Uterus (tissue), 4 donors: ENCODE measurements around the gene TXNL4A. TPM values are rescaled to one million over a fixed set of nuclear protein-coding genes. Genes with fewer than 3 reads are reported as not detected.

Source experiments
- DNase-seq, 2 donors: peaks; one replicate each; pipeline ENCODE4 v3.0.0-alpha.2; 2019 to 2020
- H3K27ac ChIP-seq, 2 donors: fragments of 200-600 bp; sonication (generic); 1 replicate in 1 of 2; 2 replicates in 1 of 2; pipeline ENCODE4 v1.5.1; 2016 to 2018
- H3K27me3 ChIP-seq, 2 donors: fragments of 200-600 bp; sonication (generic); one replicate each; pipeline ENCODE4 v1.5.1; 2018 to 2019; ENCODE audit warnings: control low read depth in 1 of 2
- H3K36me3 ChIP-seq, 2 donors: fragments of 200-600 bp; sonication (generic); one replicate each; pipeline ENCODE4 v1.5.1; 2019; ENCODE audit warnings: control low read depth in 1 of 2
- H3K4me1 ChIP-seq, 2 donors: fragments of 200-600 bp; sonication (generic); one replicate each; pipeline ENCODE4 v1.5.1; 2018 to 2019; ENCODE audit warnings: control low read depth in 1 of 2
- H3K4me3 ChIP-seq, 2 donors: fragments of 200-600 bp; sonication (generic); 1 replicate in 1 of 2; 2 replicates in 1 of 2; pipeline ENCODE4 v1.5.1; 2018 to 2019; ENCODE audit warnings: mild to moderate bottlenecking in 1 of 2
- H3K9me3 ChIP-seq, 2 donors: fragments of 200-600 bp; sonication (generic); one replicate each; pipeline ENCODE4 v1.5.1; 2019; ENCODE audit warnings: control low read depth in 1 of 2
- CTCF ChIP-seq, 4 experiments: fragments of 200-600 bp in 2 of 4; fragments of 450-650 bp in 2 of 4; sonication (generic) in 2 of 4; IDR thresholded peaks; one replicate each; pipeline ENCODE4 v1.5.1; 2016 to 2019; ENCODE audit warnings: antibody characterized with exemption in 4 of 4, mild to moderate bottlenecking in 2 of 4, moderate library complexity in 1 of 4
- POLR2A ChIP-seq, 2 donors: fragments of 450-650 bp; IDR thresholded peaks; one replicate each; pipeline ENCODE4 v1.6.1; 2016; ENCODE audit warnings: antibody characterized with exemption in 2 of 2, mild to moderate bottlenecking in 1 of 2, moderate library complexity in 1 of 2
- intact Hi-C: fragments of 100-400 bp; cut with DNase I; formaldehyde crosslinking; loops from one replicate; pipeline ENCODE4 v1.15.1; 2023; ENCODE audit warnings: low total_unique reads
- total RNA-seq, 4 donors: library from RNA; depleted of rRNA in 3 of 4; stranded (reverse); fragments of >200 nt in 3 of 4; gene quantifications; one replicate each; pipeline versions ENCODE4 v1.1.0 to v1.2.4, GENCODE V29; 2014 to 2023
- donor health status: DM: yes; HTN: yes; CAD: no.

TXNL4A gene
- total RNA-seq, 4 donors from 2014 or later, result 7.4 to 80.7 (median 34.4) TPM

- H3K27ac ChIP-seq, result no peak overlapping the region
- no peaks in the 10 kb centered on the region for H3K27me3 ChIP-seq
- H3K4me3 ChIP-seq, result no peak overlapping the region
- peaks cover 0 to 11% of the 10 kb centered on the region in 2 donors for H3K9me3 ChIP-seq
- intact Hi-C loops, result no loop called here
- TF ChIP-seq POLR2A (IDR thresholded peaks at IDR 0.05) (no peak), CTCF (IDR thresholded peaks at IDR 0.05) (no peak)
- peak; percentile 27 to 63 for DNase-seq
- H3K36me3 ChIP-seq, result no peaks in the 10 kb centered on the region
- H3K4me1 ChIP-seq, result peaks cover 0 to 8% of the 10 kb centered on the region in 2 donors
Observed at GRCh38 chr18:79924814-79925731, 63.3 kb downstream of the TXNL4A start.

DNA sequence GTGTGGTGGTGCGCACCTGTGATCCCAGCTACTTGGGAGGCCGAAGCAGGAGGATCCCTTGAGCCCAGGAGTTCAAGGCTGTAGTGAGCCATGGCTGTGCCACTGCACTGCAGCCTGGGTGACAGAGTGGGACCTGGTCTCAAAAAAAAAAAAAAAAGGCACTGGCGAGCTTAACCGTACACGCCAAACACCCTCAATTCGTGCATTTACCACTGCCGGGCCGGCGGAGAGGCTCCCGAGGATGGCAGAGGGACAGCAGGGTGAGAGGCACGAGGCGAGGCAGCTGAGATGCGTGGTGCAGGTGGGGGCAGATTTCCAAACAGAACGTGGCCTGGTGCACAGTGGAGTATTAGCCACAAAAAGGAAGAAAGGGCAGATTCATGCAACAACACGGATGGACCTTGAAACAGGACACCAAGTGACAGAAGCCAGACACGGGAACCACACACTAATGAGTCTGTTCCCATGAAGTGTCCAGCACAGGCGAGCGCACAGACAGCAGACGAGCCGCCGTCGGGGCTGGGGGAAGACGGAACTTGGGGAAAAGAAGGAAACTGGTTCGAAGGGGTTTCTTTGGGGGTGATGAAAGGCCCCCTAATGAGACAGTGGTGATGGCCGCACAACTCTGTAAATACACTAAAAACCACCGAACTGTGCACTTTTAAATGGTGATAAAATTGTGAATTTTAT is 64.3 kb downstream of the TXNL4A start:
- no peak for TF ChIP-seq CTCF (IDR thresholded peaks at IDR 0.05)
- no peak for TF ChIP-seq POLR2A (IDR thresholded peaks at IDR 0.05)
- intact Hi-C loops, result no loop called here
- DNase-seq, result peak; percentile 6 to 12
- Histone ChIP-seq H3K4me1 (peaks cover 0 to 8% of the 10 kb centered on the region in 2 donors), H3K4me3 (no peak overlapping the region), H3K9me3 (peaks cover 0 to under 1% of the 10 kb centered on the region in 2 donors), H3K27ac (no peak overlapping the region), H3K36me3 (no peaks in the 10 kb centered on the region), H3K27me3 (no peaks in the 10 kb centered on the region)

DNA sequence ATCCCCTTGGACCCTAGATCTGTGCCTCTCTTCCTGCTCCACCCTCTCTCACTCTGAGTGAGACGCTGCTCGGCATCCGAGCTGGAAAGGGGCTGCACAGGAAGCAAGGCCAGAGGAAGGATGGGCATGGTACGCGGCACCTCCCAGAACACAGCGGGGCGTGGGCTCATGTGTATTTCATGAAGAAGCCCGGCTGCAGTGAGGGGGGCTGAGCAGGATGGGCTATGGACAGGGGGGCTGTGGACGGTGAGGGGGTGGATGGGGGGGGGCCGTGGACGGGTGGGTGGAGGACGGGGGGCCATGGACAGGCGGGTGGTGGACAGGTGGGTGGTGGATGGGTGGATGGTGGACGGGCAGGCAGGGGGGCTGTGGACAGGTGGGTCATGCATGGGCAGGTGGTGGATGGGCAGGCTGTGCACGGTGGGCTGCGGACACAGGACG is 65.4 kb downstream of the TXNL4A start:
- intact Hi-C loops, result no loop called here
- no peaks in the 10 kb centered on the region for H3K36me3 ChIP-seq
- no peak overlapping the region for H3K27ac ChIP-seq
- no peak overlapping the region for H3K4me3 ChIP-seq
- peak; percentile 3 to 12 for DNase-seq
- H3K4me1 ChIP-seq, result peaks cover 0 to 8% of the 10 kb centered on the region in 2 donors
- no peaks in the 10 kb centered on the region for H3K27me3 ChIP-seq
- no peaks in the 10 kb centered on the region for H3K9me3 ChIP-seq
- TF ChIP-seq CTCF (IDR thresholded peaks at IDR 0.05), result no peak
- TF ChIP-seq POLR2A (IDR thresholded peaks at IDR 0.05), result no peak

DNA sequence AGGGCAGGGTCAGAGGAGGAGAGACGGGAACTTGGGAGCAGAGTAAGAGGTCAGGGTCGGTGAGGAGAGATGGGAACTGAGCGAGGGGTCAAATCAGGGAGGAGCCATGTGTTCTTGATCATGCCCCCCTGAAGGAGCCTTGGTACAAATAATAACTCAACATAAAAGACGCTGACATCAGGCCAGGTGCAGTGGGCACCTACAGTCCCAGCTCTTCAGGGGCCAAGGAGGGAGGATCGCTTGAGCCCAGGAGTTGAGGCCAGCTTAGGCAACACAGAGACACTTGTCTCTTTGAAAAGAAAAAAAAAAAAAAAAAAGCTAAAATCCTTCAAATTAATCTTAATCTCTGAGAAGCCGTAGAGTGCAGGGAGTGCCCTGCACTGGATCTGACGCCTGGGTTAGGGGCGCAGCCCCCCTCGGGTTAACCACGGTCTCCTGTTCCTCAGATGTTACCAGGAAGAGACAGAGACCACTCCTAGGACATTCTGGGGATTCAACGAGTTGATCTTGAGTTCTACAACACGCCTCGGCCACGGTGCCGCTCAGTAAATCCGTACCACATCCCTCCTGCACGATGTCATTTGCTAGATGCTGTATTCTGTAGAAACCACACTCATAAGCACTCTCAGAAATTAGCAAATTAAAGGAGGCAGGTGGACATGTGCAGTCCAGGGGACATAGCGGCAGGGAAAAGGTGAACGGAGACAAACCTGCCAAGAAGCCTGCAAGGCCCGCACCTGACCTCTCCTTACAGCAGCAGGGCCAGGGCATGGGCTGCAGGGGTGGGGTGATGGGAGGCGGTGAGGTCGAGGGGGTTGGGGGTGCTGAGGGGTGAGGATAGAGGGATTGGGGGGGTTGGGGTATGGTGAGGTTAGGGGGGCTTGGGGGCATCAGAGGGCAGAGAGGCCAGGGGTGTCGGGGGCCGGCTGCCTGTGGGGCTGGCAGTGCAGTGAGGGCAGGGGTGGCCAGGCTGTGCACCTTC is 66.1 kb downstream of the TXNL4A start:
- Histone ChIP-seq H3K4me3 (no peak overlapping the region), H3K4me1 (peaks cover 0 to 8% of the 10 kb centered on the region in 2 donors), H3K36me3 (no peaks in the 10 kb centered on the region), H3K27ac (no peak overlapping the region), H3K9me3 (no peaks in the 10 kb centered on the region), H3K27me3 (no peaks in the 10 kb centered on the region)
- intact Hi-C loops, result no loop called here
- TF ChIP-seq CTCF (IDR thresholded peaks at IDR 0.05), result no peak
- no peak for TF ChIP-seq POLR2A (IDR thresholded peaks at IDR 0.05)
- DNase-seq, result peak in 1 of 2 donors; percentile 4

Other genes with a start within 250 kb of the TXNL4A start
- under 1 TPM in 1 of 4 donors, not detected in 3; 0.59 TPM for gene KCNG2, start 190.6 kb downstream of the TXNL4A start, total RNA-seq
- 10 to 100 TPM; 20.3 to 42.5 (median 32.5) TPM for gene SLC66A2, start 36.9 kb downstream of the TXNL4A start, total RNA-seq
- 10 to 100 TPM in 2 of 4 donors, 1 to 10 TPM in 2; 6.6 to 21.3 (median 15.0) TPM for gene HSBP1L1, start 23.9 kb downstream of the TXNL4A start, total RNA-seq
- 10 to 100 TPM; 18.2 to 54.7 (median 30.8) TPM for gene RBFA, start 45.9 kb upstream of the TXNL4A start, total RNA-seq
- gene ADNP2, start 120.7 kb upstream of the TXNL4A start, total RNA-seq, result 10 to 100 TPM in 2 of 4 donors, 1 to 10 TPM in 2; 6.2 to 24.0 (median 14.7) TPM